ENCODE measurements around the gene PXMP4. TPM values are rescaled to one million over a fixed set of nuclear protein-coding genes. Genes with fewer than 3 reads are reported as not detected.
A peak's percentile ranks its signal among the peaks of the same experiment; 100 is the strongest.

The PXMP4 gene
- polyA plus RNA-seq, 4 donors = 8.9 to 9.5 (median 9.1) TPM

GRCh38 chr20:33658510-33658909 is 61.6 kb downstream of the PXMP4 start:
- no peak for DNase-seq (ENCODE audit: low read depth in 4 of 4, low spot score in 3 of 4)

- DNase-seq (ENCODE audit: low read depth in 4 of 4, low spot score in 3 of 4) = no peak
Observed at GRCh38 chr20:33657704-33658095, 62.4 kb downstream of the PXMP4 start.

GRCh38 chr20:33656783-33657703 is 63.1 kb downstream of the PXMP4 start:
- no peak for DNase-seq (ENCODE audit: low read depth in 4 of 4, low spot score in 3 of 4)

GRCh38 chr20:33656010-33656782 is 63.9 kb downstream of the PXMP4 start:
- DNase-seq (ENCODE audit: low read depth in 4 of 4, low spot score in 3 of 4) = no peak

GRCh38 chr20:33655164-33655563 is 64.9 kb downstream of the PXMP4 start:
- DNase-seq (ENCODE audit: low read depth in 4 of 4, low spot score in 3 of 4) = no peak

GRCh38 chr20:33654680-33655161 is 65.4 kb downstream of the PXMP4 start:
- no peak for DNase-seq (ENCODE audit: low read depth in 4 of 4, low spot score in 3 of 4)

GRCh38 chr20:33653900-33654596 is 66.1 kb downstream of the PXMP4 start:
- DNase-seq (ENCODE audit: low read depth in 4 of 4, low spot score in 3 of 4) = no peak

- peak in 1 of 4 donors; percentile 71 for DNase-seq (ENCODE audit: low read depth in 4 of 4, low spot score in 3 of 4)
Observed at GRCh38 chr20:33653218-33653899, 66.8 kb downstream of the PXMP4 start.

Other genes starting within 250 kb of the PXMP4 start
- gene CBFA2T2, start 230.2 kb downstream of the PXMP4 start, polyA plus RNA-seq (ENCODE audit: insufficient read length in 4 of 4) = 10 to 100 TPM; 21.8 to 29.8 (median 25.1) TPM
- gene C20orf144, start 58.0 kb downstream of the PXMP4 start, polyA plus RNA-seq (ENCODE audit: insufficient read length in 4 of 4) = under 1 TPM; 0.12 to 0.26 (median 0.21) TPM
- under 1 TPM; 0.22 to 0.64 (median 0.45) TPM for gene ACTL10, start 53.4 kb downstream of the PXMP4 start, polyA plus RNA-seq (ENCODE audit: insufficient read length in 4 of 4)
- 10 to 100 TPM; 13.0 to 19.5 (median 14.8) TPM for gene NECAB3, start 45.9 kb downstream of the PXMP4 start, polyA plus RNA-seq (ENCODE audit: insufficient read length in 4 of 4)
- gene E2F1, start 33.9 kb downstream of the PXMP4 start, polyA plus RNA-seq (ENCODE audit: insufficient read length in 4 of 4) = 10 to 100 TPM; 10.8 to 12.7 (median 12.1) TPM
- 1 to 10 TPM; 2.9 to 3.3 (median 3.1) TPM for gene ZNF341, start 11.7 kb upstream of the PXMP4 start, polyA plus RNA-seq (ENCODE audit: insufficient read length in 4 of 4)
- 100 to 1,000 TPM; 108 to 112 (median 110) TPM for gene CHMP4B, start 91.0 kb upstream of the PXMP4 start, polyA plus RNA-seq (ENCODE audit: insufficient read length in 4 of 4)